ENCODE data around the gene ZBTB39.

- no peak for TF ChIP-seq CTCF (conservative IDR thresholded peaks at IDR 0.05)
- no peak for TF ChIP-seq EZH2 (IDR thresholded peaks at IDR 0.05; ENCODE audit: low read depth)
Observed at GRCh38 chr12:57012600-57013465, 6.5 kb upstream of the ZBTB39 start.
